Adrenal gland (tissue), 12 donors: ENCODE results near the gene KRTCAP3. TPM values are rescaled to one million over a fixed set of nuclear protein-coding genes. Genes with fewer than 3 reads are reported as not detected.
A peak's percentile ranks its signal among the peaks of the same experiment; 100 is the strongest.

Experiments used
- DNase-seq, 7 donors: peaks; one replicate each; pipeline ENCODE4 v3.0.0-alpha.2; 2019 to 2020
- H3K27ac ChIP-seq, 5 donors: fragments of 200-600 bp; sonication (generic) in 4 of 5; 1 replicate in 3 of 5; 2 replicates in 2 of 5; pipeline versions ENCODE4 v1.5.1 to v1.8.0; 2016 to 2020; ENCODE audit warnings: mild to moderate bottlenecking in 1 of 5
- H3K27me3 ChIP-seq: fragments of 200-600 bp; 2 replicates; pipeline ENCODE4 v1.8.0; 2021
- H3K36me3 ChIP-seq, 2 donors: fragments of 200-600 bp; replicated peaks in 1 of 2; 1 replicate in 1 of 2; 2 replicates in 1 of 2; pipeline versions ENCODE4 v1.5.1 to v1.8.0; 2018 to 2022
- H3K4me1 ChIP-seq, 2 donors: fragments of 200-600 bp; replicated peaks in 1 of 2; 1 replicate in 1 of 2; 2 replicates in 1 of 2; pipeline versions ENCODE4 v1.5.1 to v1.8.0; 2018 to 2021
- H3K4me3 ChIP-seq, 4 donors: fragments of 200-600 bp; sonication (generic) in 3 of 4; one replicate each; pipeline ENCODE4 v1.5.1; 2016 to 2018
- H3K9me3 ChIP-seq, 3 donors: fragments of 200-600 bp; sonication (generic) in 1 of 3; replicated peaks in 1 of 3; 1 replicate in 2 of 3; 2 replicates in 1 of 3; pipeline versions ENCODE4 v1.5.1 to v1.8.0; 2016 to 2021
- CTCF ChIP-seq, 6 experiments: fragments of 450-650 bp in 4 of 6; fragments of 200-600 bp in 2 of 6; sonication (generic) in 1 of 6; IDR thresholded peaks; 1 replicate in 5 of 6; 2 replicates in 1 of 6; pipeline versions ENCODE4 v1.5.1 to v1.8.0; 2016 to 2021; ENCODE audit warnings: antibody characterized with exemption in 6 of 6, mild to moderate bottlenecking in 2 of 6, moderate library complexity in 1 of 6
- POLR2A ChIP-seq, 2 donors: fragments of 450-650 bp; IDR thresholded peaks; one replicate each; pipeline ENCODE4 v1.6.1; 2017; ENCODE audit warnings: antibody characterized with exemption in 2 of 2, mild to moderate bottlenecking in 2 of 2, moderate library complexity in 1 of 2
- WGBS, 4 donors: extraction: QIAGEN DNeasy Blood & Tissue Kit in 2 of 4; methylation state at CpG; one replicate each; pipeline versions ENCODE4 v1.1.5 to v1.1.7; 2013 to 2017; 5-methylcytosine and 5-hydroxymethylcytosine counted together
- intact Hi-C, 2 donors: fragments of 100-400 bp; cut with DNase I; formaldehyde crosslinking; loops; one replicate each; pipeline versions ENCODE4 v1.14.1 to v1.15.0; 2022 to 2023
- polyA plus RNA-seq, 3 donors: library from polyadenylated mRNA; stranded (reverse); fragments of 200-250 nt in 2 of 3; fragments of 350-450 nt in 1 of 3; fragmentation: Illumina TruSeq in 1 of 3; extraction: RNeasy Lipid Tissue Mini Kit (QIAGEN cat#74804) in 1 of 3; gene quantifications; one replicate each; pipeline ENCODE4 v1.2.3, GENCODE V29; 2013 to 2014
- total RNA-seq, 9 donors: library from RNA; depleted of rRNA in 4 of 9; stranded (reverse); fragments of >200 nt in 4 of 9; fragments of 120-200 nt in 1 of 9; fragmentation: NEBNext Ultra II Directional in 1 of 9; extraction: Animal tissue kit (Norgen Biotek cat#: 25700) in 1 of 9; gene quantifications; one replicate each; pipeline versions ENCODE4 v1.1.0 to v1.2.4, GENCODE V29; 2013 to 2023
- donor health status: healthy with polysubstance abuse.
- donor health status: Bipolar disorder and iron deficiency.
- donor health status: DM: yes; HTN: yes; CAD: no.
- donor health status: DM: no; HTN: no; CAD: no.
- donor health status: DM: no; HTN: no; CAD: no.
- donor health status: DM: yes; HTN: yes; CAD: no.

The KRTCAP3 gene
- total and polyA plus RNA-seq, 12 donors = 1.2 to 8.2 (median 4.4) TPM

- Histone ChIP-seq H3K4me1 (peaks cover 0 to 20% of the 10 kb centered on the region in 2 donors), H3K27ac (peak overlapping the region in 1 of 5 donors; percentile 39), H3K36me3 (no peaks in the 10 kb centered on the region), H3K27me3 (no peaks in the 10 kb centered on the region), H3K9me3 (no peaks in the 10 kb centered on the region), H3K4me3 (no peak overlapping the region)
- no peak for DNase-seq
- intact Hi-C loops = no loop called here
- TF ChIP-seq CTCF (IDR thresholded peaks at IDR 0.05) (no peak), POLR2A (IDR thresholded peaks at IDR 0.05) (no peak)
- 90 to 96% (median 94%) methylated on average over 2 of the region's 2 CpGs for WGBS, 4 donors
Measured at GRCh38 chr2:27400348-27401135, 41.6 kb upstream of the KRTCAP3 start.

- intact Hi-C loops = no loop called here
- peak in 1 of 7 donors; percentile 39 for DNase-seq
- H3K27me3 ChIP-seq = no peaks in the 10 kb centered on the region
- H3K9me3 ChIP-seq = no peaks in the 10 kb centered on the region
- H3K4me1 ChIP-seq = peaks cover 10 to 28% of the 10 kb centered on the region in 2 donors
- peak overlapping the region in 1 of 5 donors; percentile 82 for H3K27ac ChIP-seq
- TF ChIP-seq CTCF (IDR thresholded peaks at IDR 0.05) = peak; percentile 39 to 72 (median 62)
- TF ChIP-seq POLR2A (IDR thresholded peaks at IDR 0.05) = no peak
- H3K4me3 ChIP-seq = peak overlapping the region in 1 of 4 donors; percentile 72
- WGBS, 4 donors = 48 to 52% (median 50%) methylated on average over 16 of the region's 16 CpGs
- no peaks in the 10 kb centered on the region for H3K36me3 ChIP-seq
Measured at GRCh38 chr2:27407798-27408491, 34.2 kb upstream of the KRTCAP3 start.

GRCh38 chr2:27408601-27409320 is 33.4 kb upstream of the KRTCAP3 start:
- no peaks in the 10 kb centered on the region for H3K9me3 ChIP-seq
- H3K27ac ChIP-seq = peak overlapping the region; percentile 76 to 89 (median 82)
- DNase-seq = peak in 5 of 7 donors; percentile 25 to 61 (median 34)
- TF ChIP-seq CTCF (IDR thresholded peaks at IDR 0.05) (no peak), POLR2A (IDR thresholded peaks at IDR 0.05) (no peak)
- intact Hi-C loops = no loop called here
- peaks cover 10 to 28% of the 10 kb centered on the region in 2 donors for H3K4me1 ChIP-seq
- no peaks in the 10 kb centered on the region for H3K27me3 ChIP-seq
- 0 to 1% (median 1%) methylated on average over 17 to 33 of the region's 33 CpGs for WGBS, 4 donors
- H3K4me3 ChIP-seq = peak overlapping the region; percentile 13 to 93 (median 64)
- H3K36me3 ChIP-seq = no peaks in the 10 kb centered on the region
